NCI-H146 (cell line): ENCODE results near the gene MRO.
"Not testable (repeated sequence)": the region's sequence is repeated elsewhere in the genome, so short reads cannot be mapped to it uniquely, and the experiment has no call there.

Source experiments
- DNase-seq: peaks from one replicate; lab custom pipeline; 2025; lab: John Stamatoyannopoulos, UW

The MRO gene

DNA sequence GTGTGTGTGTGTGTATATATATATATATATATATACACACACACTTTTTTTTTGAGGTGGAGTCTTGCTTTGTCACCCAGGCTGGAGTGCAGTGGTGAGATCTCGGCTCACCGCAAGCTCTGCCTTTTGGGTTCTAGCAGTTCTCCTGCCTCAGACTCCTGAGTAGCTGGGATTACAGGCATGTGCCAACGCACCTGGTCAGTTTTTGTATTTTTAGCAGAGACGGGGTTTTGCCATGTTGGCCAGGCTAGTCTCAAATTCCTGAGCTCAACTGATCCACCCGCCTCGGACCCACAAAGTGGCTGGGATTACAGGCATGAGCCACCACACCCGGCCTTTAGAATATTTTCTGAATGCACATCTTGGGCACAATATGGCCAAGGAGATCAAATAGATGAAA lies 13.7 kb upstream of the MRO start:
- DNase-seq, result not testable (repeated sequence)

DNA sequence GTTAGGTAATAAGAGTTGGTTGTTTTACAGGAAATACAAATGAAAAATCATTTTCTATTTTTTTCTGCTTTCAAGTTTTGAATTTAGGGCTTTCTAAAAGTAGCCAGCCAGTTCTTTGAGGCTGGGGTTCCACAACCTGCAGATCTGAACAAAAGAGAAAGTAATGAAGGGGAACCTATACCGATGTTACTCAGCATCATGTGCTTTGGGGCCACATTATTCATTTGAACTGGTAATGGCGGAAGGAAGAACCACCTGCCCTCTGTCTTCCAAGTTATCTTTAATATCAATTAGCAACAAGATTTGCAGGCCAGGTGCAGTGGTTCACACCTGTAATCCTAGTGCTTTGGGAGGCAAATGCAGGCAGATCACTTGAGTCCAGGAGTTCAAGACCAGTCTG lies 12.9 kb upstream of the MRO start:
- DNase-seq, result no peak

DNA sequence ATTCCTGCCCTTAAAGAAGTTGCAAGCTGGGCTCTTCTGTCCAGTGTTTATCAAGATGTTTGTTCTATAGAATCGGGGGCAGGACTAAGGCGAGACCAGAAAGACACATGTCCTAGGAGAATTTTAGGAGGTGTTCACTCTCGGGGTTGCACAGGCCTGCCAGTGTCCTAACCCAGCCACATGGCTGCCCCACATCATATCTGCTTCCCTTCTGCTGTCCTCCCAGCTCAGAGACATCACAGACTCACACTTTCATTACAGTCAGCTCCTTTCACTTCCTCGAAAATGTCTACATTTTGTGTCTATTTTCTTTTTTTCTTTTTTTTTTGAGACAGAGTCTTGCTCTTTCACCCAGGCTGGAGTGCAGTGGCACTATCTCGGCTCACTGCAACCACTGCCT lies 10.7 kb upstream of the MRO start:
- DNase-seq, result no peak

DNA sequence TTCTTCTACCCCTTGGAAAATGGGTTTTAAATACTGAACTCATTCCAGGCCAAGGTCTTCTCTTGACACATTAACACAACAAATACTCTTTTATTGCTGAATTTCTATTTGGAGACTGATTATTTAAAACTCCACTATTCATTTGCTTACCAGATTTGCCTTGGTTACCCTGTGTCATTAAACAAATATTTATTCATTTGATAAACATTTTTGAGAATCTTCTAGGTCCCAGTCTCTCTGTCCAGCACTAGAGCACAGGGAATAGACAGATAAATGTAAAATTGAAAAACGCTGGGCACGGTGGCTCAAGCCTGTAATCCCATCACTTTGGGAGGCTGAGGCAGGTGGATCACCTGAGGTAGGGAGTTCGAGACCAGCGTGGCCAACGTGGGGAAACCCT lies 9.8 kb upstream of the MRO start:
- DNase-seq, result no peak

DNA sequence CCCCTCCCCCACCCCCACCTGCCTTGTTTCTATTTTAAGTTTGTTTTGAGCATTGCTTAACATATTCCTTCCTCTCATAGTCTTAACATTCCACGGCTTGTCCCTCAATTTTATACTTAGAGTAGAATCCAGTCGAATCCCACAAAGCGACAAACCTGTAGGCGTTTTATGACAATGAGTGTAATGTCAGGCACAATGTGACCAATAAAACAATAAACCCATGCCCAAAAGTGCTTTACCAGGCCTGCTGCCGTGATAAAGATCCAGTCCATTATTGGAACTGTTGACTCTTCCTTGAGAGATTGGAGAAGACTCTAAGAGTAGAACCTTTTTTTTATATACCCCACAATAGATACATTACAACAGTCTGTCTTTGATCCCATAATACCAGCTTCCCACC lies 6.2 kb upstream of the MRO start:
- no peak for DNase-seq

DNA sequence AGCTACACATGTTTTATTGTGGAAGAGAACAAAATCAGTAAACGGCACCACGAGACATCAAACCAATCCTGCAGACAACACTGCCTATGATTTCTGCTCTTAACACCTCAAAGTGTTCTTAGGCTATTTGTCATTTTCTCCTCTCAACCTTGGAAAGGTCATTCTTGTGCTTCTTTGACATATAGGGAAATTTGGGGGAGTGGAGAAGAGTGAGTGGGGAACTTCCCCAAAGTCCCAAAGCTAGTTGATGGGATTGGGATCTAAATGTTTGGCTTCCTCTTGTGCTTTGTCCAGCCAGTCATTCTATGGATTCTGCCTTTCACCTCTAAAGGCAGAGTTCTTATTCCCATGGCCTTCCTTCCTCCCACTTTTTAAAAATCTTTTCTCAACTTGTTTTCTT lies 5.8 kb upstream of the MRO start:
- DNase-seq, result no peak

DNA sequence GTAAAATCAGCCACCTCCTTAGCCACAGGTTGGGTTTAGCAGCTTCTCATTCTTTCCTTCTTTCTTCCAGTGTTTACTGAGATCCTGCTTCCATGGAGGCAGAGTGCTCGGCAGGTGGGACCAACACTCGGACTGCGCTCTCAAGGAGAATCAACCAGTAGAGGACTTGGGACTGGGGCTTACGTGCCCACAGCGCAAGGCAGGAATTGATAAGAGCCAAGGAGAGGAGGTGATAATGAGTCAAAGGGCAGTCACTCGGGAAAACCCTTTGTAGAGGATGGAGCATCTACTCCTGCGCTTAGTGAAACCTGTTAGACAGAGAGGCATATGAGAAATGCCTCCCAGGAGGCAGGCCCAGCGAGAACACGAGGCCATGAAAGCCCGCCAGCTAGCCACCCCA lies 2.9 kb upstream of the MRO start:
- no peak for DNase-seq

DNA sequence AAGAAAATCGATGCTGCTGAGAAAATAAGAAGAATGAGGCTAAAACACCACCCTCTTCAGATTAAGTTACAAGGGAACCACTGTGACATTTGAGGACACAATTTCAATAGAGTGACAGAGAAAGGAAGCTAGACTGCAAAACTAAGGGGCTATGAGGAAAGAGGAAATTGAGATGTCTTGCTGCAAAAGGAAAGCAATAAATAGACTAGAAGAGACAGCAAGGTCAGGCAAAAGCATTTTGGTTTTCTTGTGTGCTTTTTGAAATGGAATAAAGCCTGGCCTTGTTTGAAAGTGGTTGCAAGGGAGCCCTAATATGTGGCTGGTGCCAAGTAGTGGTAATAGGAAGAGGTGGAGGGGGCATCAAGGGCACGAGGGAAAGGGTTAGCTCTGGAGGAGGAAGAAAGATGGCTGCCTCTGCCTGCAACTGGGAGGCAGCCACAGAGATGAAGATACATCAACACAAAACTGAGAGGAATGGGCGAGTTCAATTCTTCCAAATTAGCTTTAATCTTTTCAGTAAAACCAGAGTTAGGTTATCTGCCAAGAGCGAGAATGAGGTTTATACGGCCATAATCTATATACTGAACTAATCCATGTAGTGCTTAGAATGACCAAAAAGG lies 1.2 kb upstream of the MRO start:
- DNase-seq, result no peak

DNA sequence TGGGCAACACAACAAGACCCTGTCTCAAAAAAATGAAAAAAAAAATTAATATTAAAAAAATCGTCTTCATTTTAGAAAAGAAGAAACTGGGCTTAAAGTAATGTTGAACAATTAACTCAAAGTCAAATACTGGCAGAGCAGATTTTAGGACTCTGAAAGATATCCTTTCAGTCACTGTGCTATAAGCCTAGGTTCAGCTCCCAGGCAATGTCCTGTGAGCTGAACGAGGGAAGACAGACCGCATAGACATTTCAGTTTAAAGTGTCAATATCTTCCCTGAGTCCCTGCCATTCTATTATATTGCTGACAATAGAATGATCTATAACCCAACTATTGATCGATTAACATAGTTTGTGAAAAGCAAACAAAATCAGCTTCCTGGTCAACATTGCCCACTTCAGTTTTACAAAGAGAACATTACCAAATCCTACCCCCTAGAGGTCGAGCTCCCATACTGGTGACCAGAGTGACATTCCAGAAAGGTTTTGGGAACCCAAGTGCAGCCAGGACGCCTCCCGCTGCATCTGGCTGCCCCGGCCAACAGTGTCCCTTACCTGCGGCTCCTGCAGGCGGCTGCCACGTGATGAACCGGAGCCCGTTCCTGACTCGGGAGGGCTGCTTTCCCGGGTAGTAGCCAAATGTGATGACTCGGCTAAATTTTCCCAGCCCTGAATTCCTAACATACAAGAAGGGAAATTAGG lies 639 bp downstream of the MRO start:
- peak; percentile 81 for DNase-seq

DNA sequence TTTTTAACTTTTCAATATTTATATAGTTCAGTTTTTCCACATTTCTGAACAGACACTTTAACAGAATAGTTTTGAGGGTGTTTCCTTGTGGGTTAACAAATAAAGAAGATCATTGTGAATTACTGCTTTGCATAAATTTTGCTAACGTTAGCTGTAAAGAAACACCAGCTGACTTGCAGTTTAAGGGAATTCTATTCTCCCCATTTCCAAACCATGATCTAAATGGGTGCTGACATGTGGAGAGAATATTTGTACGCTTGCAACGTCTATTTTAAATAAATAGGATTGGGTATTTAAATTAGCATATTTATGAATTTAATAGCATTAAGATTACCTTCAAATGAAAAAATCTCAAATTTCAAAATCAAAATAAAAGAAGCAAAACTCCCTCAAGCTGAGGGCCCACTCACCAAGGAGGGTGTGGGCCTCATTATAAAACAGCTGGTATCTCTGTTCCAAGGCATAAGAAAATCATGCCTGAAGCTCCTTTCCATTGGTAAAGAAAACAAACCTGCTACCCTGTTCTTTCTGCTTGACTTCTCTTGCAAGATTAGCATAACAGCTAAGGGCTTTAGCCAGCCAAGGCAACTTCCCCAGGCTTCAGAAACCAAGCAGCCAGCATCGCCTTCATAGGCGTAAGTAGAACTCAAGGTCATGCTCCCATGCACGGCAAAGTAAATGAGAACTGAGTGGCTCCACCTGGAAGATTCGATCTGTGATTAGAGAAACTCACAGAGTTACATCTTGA lies 3.2 kb downstream of the MRO start:
- no peak for DNase-seq

DNA sequence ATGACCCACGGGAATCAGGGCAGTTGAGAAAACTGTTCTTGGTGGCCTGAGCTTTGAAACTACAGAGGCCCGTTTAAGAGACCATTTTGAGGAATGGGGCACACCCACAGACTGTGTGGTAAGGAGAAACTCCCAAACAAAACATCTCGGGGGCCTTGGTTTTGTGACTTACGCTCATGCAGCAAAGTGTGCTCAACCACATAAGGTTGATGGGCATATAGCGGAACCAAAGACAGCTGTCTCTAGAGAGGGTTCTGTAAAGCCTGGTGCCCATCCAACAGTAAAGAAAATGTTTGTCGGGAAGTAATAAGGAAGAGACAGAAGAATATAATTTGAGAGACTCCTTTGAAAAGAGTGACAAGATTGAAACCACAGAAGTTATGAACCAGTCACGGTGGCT lies 5.4 kb downstream of the MRO start:
- DNase-seq, result no peak

DNA sequence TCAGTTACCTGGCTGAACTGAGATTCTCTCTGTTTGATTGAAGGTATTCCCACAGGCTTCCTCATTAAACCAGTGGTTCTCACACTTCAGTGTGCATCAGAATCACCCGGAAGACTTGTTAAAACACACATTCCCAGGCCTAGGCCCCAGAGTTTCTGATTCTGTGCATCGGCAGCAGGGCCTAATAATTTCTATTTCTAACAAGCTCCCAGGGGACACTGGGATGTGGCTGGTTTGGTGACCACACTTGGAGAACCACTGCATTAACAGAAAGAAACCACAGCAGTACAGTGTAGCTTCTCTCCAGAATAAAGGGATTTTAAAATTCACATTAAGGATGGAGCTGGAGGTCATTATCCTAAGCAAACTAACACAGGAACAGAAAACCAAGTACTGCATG lies 6.5 kb downstream of the MRO start:
- no peak for DNase-seq

DNA sequence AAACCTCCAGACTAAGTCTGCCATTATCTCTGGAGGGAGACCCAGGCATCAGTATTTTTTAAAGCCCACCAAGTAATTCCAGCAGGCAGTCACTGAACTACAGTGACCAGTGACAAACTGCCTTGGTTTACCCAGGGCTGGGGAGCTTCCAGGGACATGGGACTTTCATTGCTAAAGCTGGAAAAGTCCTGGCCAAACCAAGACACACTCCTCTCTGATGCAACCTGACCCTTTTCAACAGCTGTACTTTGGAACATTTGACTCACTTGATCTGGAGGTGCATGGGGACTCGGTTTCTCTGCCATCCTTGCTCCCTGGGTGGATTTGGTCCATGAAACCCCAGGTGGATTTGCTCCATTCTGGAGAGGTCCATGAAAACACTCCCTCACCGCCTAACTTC lies 7.0 kb downstream of the MRO start:
- no peak for DNase-seq

DNA sequence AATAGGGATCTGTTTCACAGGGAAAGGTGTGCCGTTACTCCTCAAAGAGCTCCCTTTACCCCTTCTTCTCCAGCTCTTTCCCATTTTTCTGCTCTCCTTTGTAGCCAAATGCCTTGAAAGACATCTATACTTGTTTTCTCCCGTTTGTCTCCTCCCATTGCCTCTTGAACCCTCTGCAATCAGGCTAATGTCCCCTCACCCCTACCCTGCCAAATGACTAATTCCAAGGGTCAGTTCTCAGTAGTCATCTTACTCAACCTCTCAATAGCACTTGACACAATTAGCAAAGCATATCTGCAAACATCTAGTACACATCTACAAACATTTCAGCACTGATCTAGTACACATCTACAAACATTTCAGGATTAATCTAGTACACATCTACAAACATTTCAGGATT lies 12.6 kb downstream of the MRO start:
- DNase-seq, result no peak

DNA sequence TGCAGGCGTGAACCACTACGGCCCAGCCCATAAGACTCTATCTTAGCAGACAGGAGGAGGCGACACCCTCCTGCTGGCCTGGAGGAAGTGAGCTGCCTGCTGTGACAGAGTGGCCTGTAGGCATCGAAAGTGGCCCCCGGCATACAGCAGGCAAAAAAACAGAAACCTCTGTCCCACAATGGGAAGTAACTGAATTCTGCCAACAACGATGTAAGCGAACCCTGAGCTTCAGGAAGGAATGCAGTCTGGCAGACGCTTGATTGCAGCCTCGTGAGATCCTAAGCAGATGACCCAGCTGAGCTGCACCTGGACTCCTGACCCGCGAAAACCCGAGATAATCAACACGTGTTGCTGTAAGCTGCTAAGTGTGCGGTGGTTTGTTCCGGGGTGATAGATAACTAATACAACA lies 13.6 kb downstream of the MRO start:
- peak; percentile 54 for DNase-seq

DNA sequence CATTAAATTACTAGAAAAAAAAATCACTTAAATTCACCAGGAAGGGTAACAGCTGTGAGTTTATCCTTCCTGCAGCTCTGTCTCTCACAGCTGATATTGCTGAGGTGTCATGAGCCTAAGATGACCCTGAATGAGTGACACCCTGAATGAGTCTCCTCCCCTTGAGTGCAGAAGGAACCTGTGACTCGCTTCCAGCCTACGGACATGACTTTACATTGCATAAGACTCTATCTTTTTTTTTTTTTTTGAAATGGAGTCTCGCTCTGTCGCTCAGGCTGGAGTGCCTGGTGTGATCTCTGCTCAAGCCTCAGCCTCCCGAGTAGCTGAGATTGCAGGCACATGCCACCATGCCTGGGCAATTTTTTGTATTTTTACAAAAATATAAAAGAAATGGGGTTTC lies 14.1 kb downstream of the MRO start:
- no peak for DNase-seq

DNA sequence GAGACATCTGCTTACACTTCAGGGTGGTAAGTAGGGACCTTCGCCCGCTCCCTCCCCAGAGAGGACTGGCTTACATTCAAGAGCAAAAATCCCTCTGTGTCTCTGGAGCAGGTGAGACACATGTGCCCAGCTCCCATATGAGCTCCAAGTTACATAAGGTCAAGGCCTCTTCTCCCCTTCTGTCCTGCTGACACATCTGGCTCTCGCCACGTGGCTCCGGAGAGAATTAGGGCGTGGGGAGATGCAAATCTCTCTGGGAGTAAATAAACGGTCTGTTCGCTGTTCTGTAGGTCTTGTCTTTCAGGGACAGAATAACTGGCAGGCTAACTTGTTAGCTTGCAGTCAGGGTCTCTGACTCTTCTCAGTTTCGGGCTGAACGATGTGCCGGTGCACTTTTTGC lies 16.2 kb downstream of the MRO start:
- DNase-seq, result no peak

DNA sequence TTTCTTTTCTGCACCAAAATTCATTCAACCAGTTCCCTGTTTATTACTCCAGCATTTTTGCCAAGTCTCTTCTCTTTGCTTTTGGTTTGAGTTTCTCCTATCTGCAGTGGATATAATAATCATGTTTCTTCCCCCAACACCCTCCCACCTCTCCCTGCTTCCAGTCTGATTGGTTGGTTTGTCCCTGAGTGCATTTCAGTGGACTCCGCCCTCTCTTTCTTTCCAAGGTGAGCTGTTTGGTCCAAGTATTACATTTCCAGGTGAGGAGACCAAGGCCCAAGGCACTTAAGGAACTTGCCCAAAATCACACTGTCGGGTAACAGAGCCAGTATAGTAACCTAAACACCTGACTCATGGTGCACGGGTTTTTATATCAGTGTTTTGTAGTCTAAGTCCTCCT lies 17.7 kb downstream of the MRO start:
- peak; percentile 67 for DNase-seq

DNA sequence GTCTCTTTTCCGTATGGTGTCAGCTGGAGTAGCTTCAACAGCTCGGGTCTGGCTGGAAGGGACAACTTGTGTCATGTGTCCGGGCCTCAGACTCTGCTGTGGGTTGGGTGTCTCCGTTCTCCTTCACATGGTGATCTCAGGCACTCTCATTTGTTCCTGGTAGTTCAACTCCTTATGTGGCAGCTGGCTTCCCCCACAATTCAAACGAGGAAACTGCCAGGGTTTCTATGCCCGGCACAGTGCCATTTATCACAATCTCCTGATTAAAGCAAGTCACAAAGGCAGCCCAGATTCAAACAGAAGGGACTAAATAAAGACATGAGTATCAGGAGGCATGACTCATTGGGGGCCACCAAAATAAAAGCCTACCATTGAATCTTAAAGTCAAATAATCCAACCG lies 22.7 kb downstream of the MRO start:
- no peak for DNase-seq

DNA sequence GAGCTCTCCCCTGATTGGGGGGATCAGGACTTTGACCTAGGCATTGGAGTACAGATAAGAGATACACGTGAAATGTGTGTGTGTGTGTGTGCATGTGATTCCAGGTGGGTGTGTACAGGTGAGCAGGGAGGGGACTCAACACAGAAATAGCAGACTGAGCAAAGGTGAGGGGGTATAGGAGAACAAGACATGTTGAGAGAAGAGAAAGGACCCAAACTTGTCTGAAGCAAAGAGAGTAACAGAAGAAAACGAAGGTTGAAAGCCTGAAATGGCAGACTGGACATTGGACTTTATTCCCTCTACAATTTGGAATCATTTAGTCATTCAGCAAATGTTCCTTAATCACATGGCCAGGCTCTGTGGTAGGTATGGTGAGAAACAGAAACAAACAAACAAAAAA lies 23.3 kb downstream of the MRO start:
- no peak for DNase-seq

DNA sequence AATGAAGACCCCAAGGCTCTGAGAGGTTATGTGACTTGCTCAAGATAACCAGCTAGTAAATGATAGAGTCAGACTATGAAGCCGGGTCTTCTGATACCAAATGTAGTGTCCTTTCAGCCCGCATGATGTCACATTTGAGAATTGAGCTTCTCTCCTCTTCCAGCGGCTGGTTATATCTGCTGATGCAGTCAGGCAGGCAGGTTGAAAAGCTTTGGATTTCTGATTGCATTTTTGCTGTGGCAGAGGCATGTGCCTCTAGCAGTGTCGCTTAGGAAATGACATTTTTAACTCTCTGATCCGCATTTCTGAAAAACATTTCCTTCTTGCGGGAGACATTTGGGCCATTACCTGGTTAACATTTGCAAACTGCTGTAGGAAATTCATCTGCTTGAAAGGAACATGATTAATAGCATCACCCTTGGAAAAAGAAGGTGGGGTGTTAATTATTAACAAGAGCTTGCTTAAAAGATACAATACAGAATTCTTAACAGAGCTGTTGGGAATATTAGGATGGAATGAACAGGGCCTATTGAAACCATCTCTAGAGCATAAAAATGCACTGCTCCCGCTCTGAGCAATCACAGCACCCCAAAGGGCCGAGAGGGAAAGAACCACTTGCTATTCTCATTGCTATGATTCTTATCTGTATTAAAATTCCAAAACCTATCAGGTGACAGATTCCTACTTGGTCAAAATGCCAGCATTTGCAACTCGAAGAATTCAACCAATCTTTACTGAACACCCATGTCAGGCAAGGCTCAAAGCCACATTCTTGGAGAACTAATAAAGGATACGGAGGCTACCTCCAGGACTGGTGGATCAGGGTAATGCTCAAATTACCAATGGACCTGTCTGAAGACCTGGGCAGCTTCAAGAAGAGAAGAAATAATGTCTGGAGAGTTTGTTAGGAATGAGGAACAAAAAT lies 25.9 kb downstream of the MRO start:
- no peak for DNase-seq

DNA sequence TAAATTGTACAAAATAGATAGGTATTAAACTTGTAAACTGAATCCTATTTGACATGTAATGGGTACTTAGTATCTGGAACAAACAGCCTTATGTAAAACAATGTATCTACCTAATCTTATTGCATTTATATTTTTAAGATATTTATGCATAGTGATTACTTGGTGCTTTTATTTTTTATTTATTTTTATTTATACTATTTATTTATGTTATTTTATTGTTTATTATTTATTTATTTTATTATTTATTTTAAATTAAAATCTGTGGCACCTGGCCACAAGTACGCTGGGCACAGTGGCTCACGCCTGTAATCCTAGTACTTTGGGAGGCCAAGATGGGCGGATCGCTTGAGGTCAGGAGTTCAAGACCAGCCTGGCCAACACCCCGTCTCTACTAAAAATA lies 26.9 kb downstream of the MRO start:
- DNase-seq, result no peak
